ENCODE results near the gene NCOA3. TPM values are rescaled to one million over a fixed set of nuclear protein-coding genes. Genes with fewer than 3 reads are reported as not detected.

NCOA3 gene
- total RNA-seq, 1 experiment from 2014 or later, result 16.8 TPM

DNA sequence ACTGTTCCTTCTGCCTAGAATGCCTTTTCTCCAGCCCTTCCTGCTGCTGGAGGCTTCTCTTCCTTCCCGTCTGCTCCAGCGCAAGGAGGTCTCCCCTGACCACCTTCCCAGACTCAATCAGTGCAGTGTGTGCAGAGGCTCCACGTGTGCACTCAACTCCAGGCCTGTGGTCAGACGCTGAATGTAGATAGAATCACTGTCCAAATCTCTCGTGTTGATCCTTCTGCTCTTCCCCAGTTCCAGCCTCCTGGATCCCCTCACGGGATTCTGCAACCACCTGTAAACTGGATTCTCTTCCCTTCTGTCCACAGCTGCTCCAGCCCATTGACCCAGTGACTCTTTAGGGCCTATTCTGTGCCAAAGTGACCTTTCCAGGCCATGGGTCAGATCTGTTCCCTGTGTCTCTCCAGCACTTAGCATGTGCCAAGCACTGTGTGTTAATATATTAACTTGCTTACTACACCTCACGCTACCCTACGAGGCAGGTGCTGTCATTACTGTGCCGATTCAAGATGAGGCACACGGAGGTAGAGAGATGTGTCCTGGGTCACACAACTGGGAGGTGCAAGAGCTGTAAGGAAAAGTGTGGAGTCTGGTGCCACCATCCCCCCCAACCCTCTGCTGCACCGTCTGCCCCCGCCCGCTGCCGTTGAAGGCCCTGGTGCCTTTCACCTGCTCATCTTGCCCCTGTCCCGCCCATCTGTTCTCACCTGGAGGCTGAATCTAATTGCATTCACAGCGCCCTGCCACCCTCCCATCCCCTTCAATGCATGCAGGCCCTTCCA, 171.4 kb downstream of the NCOA3 start:
- no peak for DNase-seq (ENCODE audit: low read depth, low spot score)
- in situ Hi-C loops (cut with HindIII; ENCODE audit: low pct_unique_long_range_greater_than_20kb, low sequenced_read_pairs), result no loop called here

GRCh38 chr20:47673671-47673955, 171.9 kb downstream of the NCOA3 start:
- no peak for DNase-seq (ENCODE audit: low read depth, low spot score)
- in situ Hi-C loops (cut with HindIII; ENCODE audit: low pct_unique_long_range_greater_than_20kb, low sequenced_read_pairs), result no loop called here

GRCh38 chr20:47674145-47674544, 172.5 kb downstream of the NCOA3 start:
- in situ Hi-C loops (cut with HindIII; ENCODE audit: low pct_unique_long_range_greater_than_20kb, low sequenced_read_pairs), result no loop called here
- no peak for DNase-seq (ENCODE audit: low read depth, low spot score)

- in situ Hi-C loops (cut with HindIII; ENCODE audit: low pct_unique_long_range_greater_than_20kb, low sequenced_read_pairs), result no loop called here
These were observed 173.0 kb downstream of the NCOA3 start for GRCh38 chr20:47674686-47675085.

DNA sequence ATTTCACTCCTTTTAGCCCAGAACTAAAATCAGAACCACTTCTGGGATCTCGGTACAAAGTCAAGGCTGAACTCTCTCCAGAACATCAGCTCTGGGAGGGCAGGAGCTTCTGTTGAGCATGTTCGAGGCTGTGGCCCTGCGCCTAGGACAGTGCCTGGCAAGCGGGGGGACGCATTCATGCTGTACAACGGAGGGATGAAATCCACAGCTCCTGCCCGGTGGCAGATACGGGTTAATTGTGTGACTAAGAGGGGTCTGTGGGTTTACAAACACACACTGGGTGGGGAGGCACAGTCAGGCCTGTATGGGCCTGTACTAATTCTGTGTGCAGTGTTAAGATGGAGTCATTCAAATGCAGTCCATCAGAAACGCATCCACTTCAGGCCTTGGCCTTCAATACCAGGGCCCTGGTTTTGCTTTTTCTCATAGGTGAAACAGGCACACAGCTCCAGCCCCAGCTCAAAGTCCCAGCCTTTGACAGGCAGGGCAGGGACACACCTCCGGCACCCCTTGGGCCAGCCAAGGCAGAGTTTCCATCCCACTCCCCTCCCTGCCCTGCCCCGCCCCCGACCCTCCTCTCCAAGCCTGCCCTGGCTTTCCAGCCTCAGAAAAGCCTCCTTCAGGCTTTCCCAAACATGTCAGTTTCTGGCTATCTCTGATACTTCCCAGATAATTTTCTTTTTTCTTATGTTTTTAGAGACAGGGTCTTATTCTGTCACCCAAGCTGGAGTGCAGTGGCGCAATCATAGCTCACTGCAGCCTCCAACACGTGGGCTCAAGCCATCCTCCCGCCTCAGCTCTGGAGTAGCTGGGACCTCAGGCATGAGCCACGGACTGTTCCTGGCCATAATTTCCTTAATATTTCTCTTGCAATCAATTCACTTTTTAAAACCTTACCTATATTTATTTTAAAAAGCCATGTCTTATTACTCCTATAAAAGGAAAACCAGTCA, 173.8 kb downstream of the NCOA3 start:
- in situ Hi-C loops (cut with HindIII; ENCODE audit: low pct_unique_long_range_greater_than_20kb, low sequenced_read_pairs), result no loop called here

More at GRCh38 chr20:47674686-47675085, 173.0 kb downstream of the NCOA3 start:
- DNase-seq (ENCODE audit: low read depth, low spot score), result no peak

DNA sequence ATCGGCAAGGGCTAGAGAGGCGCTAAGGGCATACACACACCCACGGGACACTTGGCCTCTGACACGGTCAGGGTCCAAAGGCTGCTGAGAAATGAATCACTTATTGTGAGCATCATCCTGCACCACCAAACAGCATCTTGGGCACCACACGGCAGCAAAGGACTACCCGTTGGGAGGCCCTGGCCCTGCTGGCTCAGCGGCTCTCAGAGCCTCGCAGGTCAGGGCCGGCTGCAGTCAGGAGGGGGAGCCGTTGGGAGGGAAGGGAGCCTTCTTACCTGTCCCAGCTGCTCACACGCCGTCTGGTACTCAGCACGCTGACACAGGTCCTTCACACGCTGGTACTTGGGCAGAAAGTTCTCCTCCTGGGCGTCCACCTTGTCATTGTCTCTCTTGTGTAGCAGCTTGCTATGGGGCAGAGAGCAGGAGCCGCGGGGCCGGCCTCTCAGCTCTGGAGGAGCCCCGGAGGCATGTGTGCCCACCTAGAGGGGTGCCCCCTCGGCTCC, 174.6 kb downstream of the NCOA3 start:
- no peak for DNase-seq (ENCODE audit: low read depth, low spot score)
- in situ Hi-C loops (cut with HindIII; ENCODE audit: low pct_unique_long_range_greater_than_20kb, low sequenced_read_pairs), result no loop called here

More for the DNA sequence above, 173.8 kb downstream of the NCOA3 start:
- no peak for DNase-seq (ENCODE audit: low read depth, low spot score)

DNA sequence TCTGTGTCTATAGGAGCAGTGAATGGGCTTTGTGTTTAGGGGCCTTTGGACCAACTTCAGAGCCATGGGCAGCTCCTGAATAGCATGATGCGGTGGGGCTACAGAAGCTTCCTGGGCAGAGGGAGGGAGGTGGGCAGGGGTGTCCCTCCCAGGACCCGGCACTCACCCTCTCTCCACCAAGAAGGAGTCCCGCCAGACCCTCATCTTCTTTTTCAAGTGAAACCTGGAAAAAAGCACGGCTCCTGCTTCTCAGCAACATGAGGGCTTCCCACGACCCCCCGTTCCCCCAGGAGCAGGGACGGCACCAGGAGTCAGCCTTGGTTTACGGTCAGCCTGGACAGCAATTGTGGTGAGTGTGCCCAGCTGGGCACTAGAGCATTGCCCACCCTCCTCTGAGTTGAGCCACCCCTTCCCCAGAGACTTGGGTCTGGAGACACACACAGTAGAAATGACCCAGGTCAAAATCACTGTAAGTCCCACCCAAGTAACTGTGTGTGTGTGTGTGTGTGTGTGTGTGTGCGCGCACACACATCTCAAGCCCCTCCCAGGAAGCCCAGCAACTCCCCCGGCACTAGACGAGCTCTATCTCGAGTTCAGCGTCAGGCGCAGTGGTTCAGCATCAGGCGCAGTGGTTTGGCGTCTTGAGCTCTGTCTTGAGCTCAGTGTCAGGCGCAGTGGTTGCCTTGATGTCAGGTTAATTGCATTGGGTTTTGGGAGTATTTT, 175.4 kb downstream of the NCOA3 start:
- in situ Hi-C loops (cut with HindIII; ENCODE audit: low pct_unique_long_range_greater_than_20kb, low sequenced_read_pairs), result no loop called here
- peak; percentile 10 for DNase-seq (ENCODE audit: low read depth, low spot score)

DNA sequence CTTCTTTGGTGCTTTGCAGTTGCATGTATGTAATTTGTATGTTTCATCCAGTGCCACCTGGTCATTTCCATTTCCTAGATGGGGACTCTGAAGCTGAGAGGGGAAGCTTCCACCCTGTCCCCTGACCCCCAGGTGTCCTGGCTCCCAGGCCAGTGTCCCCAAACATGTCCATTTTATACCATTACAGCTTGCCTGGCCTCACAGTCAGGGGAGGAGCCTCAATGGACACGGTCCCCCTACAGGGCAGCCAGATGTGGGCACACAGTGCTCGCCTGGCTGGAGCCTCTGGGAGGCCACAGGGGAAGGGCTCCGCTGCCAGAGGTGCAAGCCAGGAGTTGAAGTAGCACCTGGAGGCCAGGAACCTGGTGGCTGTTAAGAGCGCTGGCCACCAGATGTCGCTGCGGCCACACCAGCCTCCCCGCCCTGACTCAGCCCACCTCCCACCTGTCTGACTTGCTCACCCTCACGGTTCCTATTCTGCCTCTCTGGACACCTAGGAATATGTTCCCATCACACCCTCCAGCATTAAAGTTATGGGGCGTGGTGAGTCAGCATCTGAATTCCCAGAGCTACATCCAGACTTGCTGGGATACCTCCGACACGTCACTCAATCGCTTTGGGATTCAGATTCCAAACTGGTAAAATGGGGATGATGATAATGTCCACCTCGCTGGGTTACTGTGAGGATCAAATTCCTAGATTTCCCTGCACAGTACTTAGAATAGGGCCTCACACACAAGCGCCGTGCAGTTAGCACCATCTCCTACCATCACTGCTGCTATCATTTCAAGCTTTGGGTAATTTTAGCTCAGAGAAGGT, 176.2 kb downstream of the NCOA3 start:
- in situ Hi-C loops (cut with HindIII; ENCODE audit: low pct_unique_long_range_greater_than_20kb, low sequenced_read_pairs), result no loop called here
- peak; percentile 57 for DNase-seq (ENCODE audit: low read depth, low spot score)

GRCh38 chr20:47678536-47678935, 176.8 kb downstream of the NCOA3 start:
- no peak for DNase-seq (ENCODE audit: low read depth, low spot score)
- in situ Hi-C loops (cut with HindIII; ENCODE audit: low pct_unique_long_range_greater_than_20kb, low sequenced_read_pairs), result no loop called here

GRCh38 chr20:47679462-47679861, 177.8 kb downstream of the NCOA3 start:
- in situ Hi-C loops (cut with HindIII; ENCODE audit: low pct_unique_long_range_greater_than_20kb, low sequenced_read_pairs), result no loop called here
- no peak for DNase-seq (ENCODE audit: low read depth, low spot score)

GRCh38 chr20:47680804-47681529, 179.3 kb downstream of the NCOA3 start:
- in situ Hi-C loops (cut with HindIII; ENCODE audit: low pct_unique_long_range_greater_than_20kb, low sequenced_read_pairs), result no loop called here
- no peak for DNase-seq (ENCODE audit: low read depth, low spot score)

- peak; percentile 62 for DNase-seq (ENCODE audit: low read depth, low spot score)
- in situ Hi-C loops (cut with HindIII; ENCODE audit: low pct_unique_long_range_greater_than_20kb, low sequenced_read_pairs), result no loop called here
These were observed 180.5 kb downstream of the NCOA3 start for GRCh38 chr20:47682028-47682783.

- in situ Hi-C loops (cut with HindIII; ENCODE audit: low pct_unique_long_range_greater_than_20kb, low sequenced_read_pairs), result no loop called here
- no peak for DNase-seq (ENCODE audit: low read depth, low spot score)
These were observed 181.2 kb downstream of the NCOA3 start for GRCh38 chr20:47682916-47683315.

- in situ Hi-C loops (cut with HindIII; ENCODE audit: low pct_unique_long_range_greater_than_20kb, low sequenced_read_pairs), result no loop called here
- DNase-seq (ENCODE audit: low read depth, low spot score), result no peak
These were observed 182.8 kb downstream of the NCOA3 start for GRCh38 chr20:47684306-47685080.

DNA sequence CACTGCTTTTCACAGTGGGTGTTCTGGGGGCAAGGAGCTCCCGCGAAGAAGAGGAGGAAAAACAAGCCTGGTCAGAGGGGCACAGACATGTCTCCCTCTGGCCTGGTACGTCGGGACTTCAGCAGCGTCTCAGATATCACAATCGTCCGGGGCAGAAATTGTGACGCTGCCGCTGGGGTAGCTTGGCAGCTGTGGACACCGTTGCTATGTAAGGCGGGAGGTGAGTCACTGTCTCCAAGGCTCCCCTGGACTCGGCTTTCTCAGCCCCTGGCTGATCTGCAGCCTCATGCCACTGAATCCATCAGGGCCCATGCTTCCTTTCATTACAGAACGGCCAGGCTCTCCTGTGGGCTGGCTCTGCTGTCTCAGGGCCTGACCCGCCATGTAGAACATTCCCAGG, 184.9 kb downstream of the NCOA3 start:
- in situ Hi-C loops (cut with HindIII; ENCODE audit: low pct_unique_long_range_greater_than_20kb, low sequenced_read_pairs), result no loop called here
- DNase-seq (ENCODE audit: low read depth, low spot score), result no peak
